Progenitor cell of endocrine pancreas (in vitro differentiated cells): ENCODE data around the gene RGS10. TPM values are rescaled to one million over a fixed set of nuclear protein-coding genes. Genes with fewer than 3 reads are reported as not detected.
"Not testable (repeated sequence)": the region's sequence is repeated elsewhere in the genome, so short reads cannot be mapped to it uniquely, and the experiment has no call there.

Experiments
- DNase-seq: peaks from one replicate; pipeline ENCODE4 v3.0.0; 2021; ENCODE audit warnings: low spot score; ENCODE audit not compliant: unreplicated experiment
- H3K27ac Mint-ChIP-seq: 2 replicates; pipeline ENCODE4 v1.8.0; 2021; ENCODE audit warnings: mild to moderate bottlenecking, moderate library complexity, mixed read lengths
- H3K27me3 Mint-ChIP-seq: 2 replicates; pipeline ENCODE4 v1.8.0; 2021; ENCODE audit warnings: mixed read lengths
- H3K36me3 Mint-ChIP-seq: 2 replicates; pipeline ENCODE4 v1.8.0; 2022; ENCODE audit warnings: mixed read lengths; ENCODE audit not compliant: insufficient read depth
- H3K4me1 Mint-ChIP-seq: 2 replicates; pipeline ENCODE4 v1.8.0; 2021; ENCODE audit warnings: low read depth, mixed read lengths
- H3K4me3 Mint-ChIP-seq: 2 replicates; pipeline ENCODE4 v1.8.0; 2021; ENCODE audit warnings: low read depth, mild to moderate bottlenecking, moderate library complexity, mixed read lengths
- H3K9me3 Mint-ChIP-seq: 2 replicates; pipeline ENCODE4 v1.8.0; 2021; ENCODE audit warnings: low read depth, mixed read lengths
- CTCF ChIP-seq: fragments of 200-600 bp; sonication (generic); IDR thresholded peaks from one replicate; pipeline ENCODE4 v1.5.0; 2021; ENCODE audit warnings: antibody characterized with exemption, mild to moderate bottlenecking; ENCODE audit not compliant: unreplicated experiment
- total RNA-seq: library from RNA; stranded (reverse); gene quantifications from 2 replicates; pipeline ENCODE4 v1.2.1, GENCODE V29; 2021

Gene RGS10
- total RNA-seq, 1 donor from 2014 or later, result 0.96 TPM

- Mint-ChIP-seq H3K9me3 (no peaks in the 10 kb centered on the region), H3K27ac (no peak overlapping the region), H3K36me3 (no peaks in the 10 kb centered on the region), H3K27me3 (peaks cover 12% of the 10 kb centered on the region), H3K4me1 (no peaks in the 10 kb centered on the region), H3K4me3 (no peak overlapping the region)
- no peak for TF ChIP-seq CTCF
- DNase-seq, result no peak
These were observed 11.5 kb downstream of the RGS10 start for GRCh38 chr10:119531067-119531466.

GRCh38 chr10:119528663-119529237 is 13.8 kb downstream of the RGS10 start:
- H3K4me1 Mint-ChIP-seq, H3K27me3 Mint-ChIP-seq, H3K27ac Mint-ChIP-seq, H3K36me3 Mint-ChIP-seq, DNase-seq, H3K4me3 Mint-ChIP-seq, H3K9me3 Mint-ChIP-seq: not testable (repeated sequence)

- DNase-seq, result no peak
- peak; percentile 31 for TF ChIP-seq CTCF
- Mint-ChIP-seq H3K27ac (no peak overlapping the region), H3K4me1 (no peaks in the 10 kb centered on the region), H3K9me3 (no peaks in the 10 kb centered on the region), H3K36me3 (no peaks in the 10 kb centered on the region), H3K27me3 (peaks cover 4% of the 10 kb centered on the region), H3K4me3 (no peak overlapping the region)
These were observed 15.6 kb downstream of the RGS10 start for GRCh38 chr10:119526621-119527592.

GRCh38 chr10:119526149-119526548 is 16.4 kb downstream of the RGS10 start:
- no peak for DNase-seq
- Mint-ChIP-seq H3K4me3 (no peak overlapping the region), H3K9me3 (no peaks in the 10 kb centered on the region), H3K4me1 (no peaks in the 10 kb centered on the region), H3K27me3 (peaks cover 4% of the 10 kb centered on the region), H3K36me3 (no peaks in the 10 kb centered on the region), H3K27ac (no peak overlapping the region)
- no peak for TF ChIP-seq CTCF

GRCh38 chr10:119525116-119525515 is 17.4 kb downstream of the RGS10 start:
- no peak for DNase-seq
- peaks cover 5% of the 10 kb centered on the region for H3K27me3 Mint-ChIP-seq
- H3K4me3 Mint-ChIP-seq, result no peak overlapping the region
- no peaks in the 10 kb centered on the region for H3K4me1 Mint-ChIP-seq
- no peaks in the 10 kb centered on the region for H3K36me3 Mint-ChIP-seq
- no peak for TF ChIP-seq CTCF
- H3K9me3 Mint-ChIP-seq, result no peaks in the 10 kb centered on the region
- no peak overlapping the region for H3K27ac Mint-ChIP-seq
